Retinal pigment epithelial cell (primary cell): ENCODE measurements around the gene IFIT5.

Source experiments
- DNase-seq: peaks from one replicate; pipeline ENCODE4 v3.0.0-alpha.2; 2010; ENCODE audit warnings: low read depth
- H3K4me3 ChIP-seq: 2 replicates; pipeline ENCODE4 v1.5.1; 2011; ENCODE audit warnings: mild to moderate bottlenecking, low read length, control low read depth, moderate library complexity
- TF ChIP-seq, protein P1 (sequence below): conservative IDR thresholded peaks from 2 replicates; pipeline ENCODE4 v1.5.1; 2011; ENCODE audit warnings: low read depth, low read length, control low read depth, inconsistent platforms

IFIT5 gene

DNA sequence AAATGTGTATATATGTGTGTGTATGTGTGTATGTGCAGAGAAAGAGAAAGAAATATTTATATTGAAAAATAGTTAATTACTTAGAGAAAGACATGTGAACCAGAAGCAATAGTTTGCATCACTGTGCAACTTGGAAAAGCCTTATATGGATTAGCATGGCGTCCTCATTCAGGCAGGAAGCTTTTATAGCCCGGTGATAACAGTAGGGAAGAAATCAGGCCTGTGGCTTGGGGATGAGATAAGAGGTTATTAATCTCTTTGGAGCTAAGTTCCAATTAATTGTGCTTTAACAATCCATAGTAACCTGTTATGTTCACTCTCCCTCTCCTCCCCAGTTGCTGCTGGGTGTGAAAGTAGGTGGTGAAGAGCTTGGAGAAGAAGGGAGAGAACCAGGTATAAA is 36.5 kb downstream of the IFIT5 start:
- TF ChIP-seq, protein P1, sequence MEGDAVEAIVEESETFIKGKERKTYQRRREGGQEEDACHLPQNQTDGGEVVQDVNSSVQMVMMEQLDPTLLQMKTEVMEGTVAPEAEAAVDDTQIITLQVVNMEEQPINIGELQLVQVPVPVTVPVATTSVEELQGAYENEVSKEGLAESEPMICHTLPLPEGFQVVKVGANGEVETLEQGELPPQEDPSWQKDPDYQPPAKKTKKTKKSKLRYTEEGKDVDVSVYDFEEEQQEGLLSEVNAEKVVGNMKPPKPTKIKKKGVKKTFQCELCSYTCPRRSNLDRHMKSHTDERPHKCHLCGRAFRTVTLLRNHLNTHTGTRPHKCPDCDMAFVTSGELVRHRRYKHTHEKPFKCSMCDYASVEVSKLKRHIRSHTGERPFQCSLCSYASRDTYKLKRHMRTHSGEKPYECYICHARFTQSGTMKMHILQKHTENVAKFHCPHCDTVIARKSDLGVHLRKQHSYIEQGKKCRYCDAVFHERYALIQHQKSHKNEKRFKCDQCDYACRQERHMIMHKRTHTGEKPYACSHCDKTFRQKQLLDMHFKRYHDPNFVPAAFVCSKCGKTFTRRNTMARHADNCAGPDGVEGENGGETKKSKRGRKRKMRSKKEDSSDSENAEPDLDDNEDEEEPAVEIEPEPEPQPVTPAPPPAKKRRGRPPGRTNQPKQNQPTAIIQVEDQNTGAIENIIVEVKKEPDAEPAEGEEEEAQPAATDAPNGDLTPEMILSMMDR = no peak
- no peak overlapping the region for H3K4me3 ChIP-seq
- DNase-seq = no peak

DNA sequence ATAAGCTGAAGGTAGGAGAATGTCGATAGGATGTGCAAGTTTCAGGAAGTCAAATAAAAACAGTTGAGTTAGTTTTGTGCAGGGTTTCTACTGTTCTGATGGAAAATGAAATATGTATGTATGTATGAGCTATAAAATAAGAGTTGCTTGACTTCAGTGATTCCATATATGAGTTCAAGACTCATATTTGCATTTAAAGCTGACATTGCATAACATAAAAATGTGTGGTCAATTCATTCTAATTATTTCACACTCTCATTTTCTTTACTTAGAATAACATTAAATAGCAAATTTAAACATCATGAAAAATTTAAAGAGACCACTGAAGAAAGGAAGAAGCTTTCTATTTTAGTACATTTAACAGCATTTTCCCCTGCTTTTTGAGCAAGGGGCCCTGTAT is 37.8 kb downstream of the IFIT5 start:
- no peak overlapping the region for H3K4me3 ChIP-seq
- TF ChIP-seq, protein P1 = no peak
- no peak for DNase-seq

DNA sequence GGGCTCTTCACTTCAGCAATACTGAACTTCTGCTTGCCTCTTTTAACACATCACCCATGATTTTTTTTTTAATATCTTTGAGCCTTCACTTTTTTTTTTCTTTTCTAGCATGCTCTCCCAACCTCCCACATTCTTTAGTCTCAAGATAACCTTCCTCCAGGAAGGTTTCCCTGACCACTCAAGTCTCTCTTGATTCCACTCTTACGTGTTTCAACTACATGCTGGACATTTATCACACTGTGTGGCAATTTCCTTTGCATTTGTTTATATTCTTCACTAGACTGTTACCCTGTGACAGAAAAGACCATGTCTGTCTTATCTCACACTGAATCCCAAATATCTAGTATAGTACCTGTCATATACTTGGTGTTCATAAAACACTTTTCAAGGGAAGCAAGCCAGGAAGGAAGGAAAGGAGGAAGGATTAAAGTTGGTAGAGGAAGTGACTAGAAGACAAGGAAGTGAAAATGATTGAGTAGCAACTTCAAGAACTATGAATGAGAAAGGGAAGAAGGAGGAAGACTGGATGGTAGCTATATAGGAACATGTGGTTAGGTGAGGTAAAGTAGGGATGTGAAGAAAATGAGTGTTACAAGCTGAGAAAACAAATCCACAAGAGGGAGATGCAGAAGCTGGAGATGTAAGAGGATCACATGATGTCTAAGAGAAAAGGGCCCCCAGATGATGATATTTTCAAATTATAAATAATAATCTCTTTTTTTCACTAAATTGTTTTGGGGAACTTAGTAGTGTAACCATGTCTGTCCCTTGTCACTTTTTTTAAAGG is 40.4 kb downstream of the IFIT5 start:
- H3K4me3 ChIP-seq = no peak overlapping the region
- TF ChIP-seq, protein P1 = no peak
- DNase-seq = no peak

DNA sequence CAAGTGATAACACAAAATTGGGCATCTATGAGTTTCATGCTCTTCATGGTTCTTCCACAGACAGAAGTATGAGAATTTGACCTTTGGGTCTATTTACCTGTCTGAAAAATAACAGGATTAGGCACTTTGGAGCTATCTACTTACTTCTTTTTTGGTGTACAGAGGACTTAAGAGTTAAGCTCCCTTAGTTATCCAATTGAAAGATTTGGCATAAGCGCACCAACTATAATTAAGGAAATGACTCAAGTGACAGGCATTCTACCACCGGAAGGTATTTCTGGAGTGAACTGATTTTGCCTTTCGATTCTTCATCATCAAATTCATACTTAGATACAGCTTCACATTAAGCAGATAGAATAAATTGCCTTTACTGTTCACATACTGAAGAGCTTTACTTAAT is 43.9 kb downstream of the IFIT5 start:
- TF ChIP-seq, protein P1 = no peak
- peak; percentile 81 for DNase-seq
- H3K4me3 ChIP-seq = no peak overlapping the region

DNA sequence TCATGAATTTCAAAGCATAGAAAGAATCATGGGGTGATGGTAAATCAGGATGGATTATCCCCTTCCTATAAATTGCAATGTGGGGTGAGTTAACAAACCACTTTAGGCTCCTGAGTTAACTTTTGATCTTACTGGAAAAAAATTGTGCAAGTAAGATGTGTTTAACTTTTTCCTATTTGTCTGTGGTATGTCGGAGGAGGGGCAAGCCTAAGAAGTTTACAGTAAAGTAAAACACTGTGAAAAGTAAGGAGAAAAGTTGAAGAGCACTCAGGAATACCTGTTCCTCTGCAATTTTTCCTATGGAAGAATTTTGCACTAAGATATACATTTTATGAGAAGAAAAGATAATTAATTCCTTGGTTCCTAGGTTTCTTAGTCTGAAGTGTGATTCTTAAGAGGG is 44.4 kb downstream of the IFIT5 start:
- TF ChIP-seq, protein P1 = no peak
- no peak for DNase-seq
- H3K4me3 ChIP-seq = no peak overlapping the region

DNA sequence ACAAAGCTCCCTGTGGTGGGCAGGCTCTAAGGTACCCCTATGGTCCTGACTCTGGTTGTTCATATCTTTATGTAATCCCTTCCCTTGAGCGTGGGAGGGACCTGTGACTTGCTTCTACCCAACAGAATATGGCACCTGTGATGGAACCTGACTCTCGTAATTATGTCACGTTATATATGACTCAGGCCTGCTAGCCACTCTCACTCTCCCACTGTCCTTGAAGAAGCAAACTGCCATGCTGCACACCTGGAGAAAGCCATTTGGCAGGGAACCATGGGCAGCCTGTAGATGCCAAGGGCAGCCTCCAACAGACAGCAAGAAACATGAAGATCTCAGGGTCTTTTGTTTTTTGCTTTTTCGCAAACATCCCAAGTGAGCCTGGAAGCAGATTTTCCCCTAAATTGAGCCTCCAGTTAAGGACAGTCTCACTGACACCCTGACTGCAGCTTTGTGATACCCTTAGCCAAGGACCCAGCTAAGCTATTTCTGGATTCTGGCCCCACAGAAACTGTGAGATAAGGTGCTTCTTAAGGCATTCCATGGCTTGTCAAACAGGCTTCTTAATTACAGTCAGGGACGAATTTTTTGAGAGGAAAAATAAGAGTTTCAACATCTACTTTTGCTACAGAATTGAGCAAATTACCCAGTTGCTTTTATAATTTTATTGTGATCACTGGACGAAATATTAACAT is 49.6 kb downstream of the IFIT5 start:
- TF ChIP-seq, protein P1 = no peak
- H3K4me3 ChIP-seq = no peak overlapping the region

DNA sequence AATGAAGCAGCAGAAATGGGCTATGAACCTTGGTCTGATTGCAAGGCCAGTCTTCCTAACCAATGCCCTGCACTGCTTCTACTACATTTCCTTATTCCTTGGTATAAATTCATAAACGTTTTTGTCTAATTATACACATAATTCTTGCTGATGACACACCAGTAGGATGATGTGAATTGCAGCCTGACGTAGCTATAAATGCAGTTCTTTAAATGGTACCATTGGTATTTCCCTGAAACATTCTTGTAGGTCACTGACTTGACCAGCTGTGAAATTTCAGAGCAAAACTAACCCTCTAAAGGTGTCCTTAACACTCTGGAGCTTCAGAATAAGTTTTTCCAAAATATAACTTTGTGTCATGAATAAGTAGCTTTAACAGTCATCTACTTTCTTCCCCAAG is 50.8 kb downstream of the IFIT5 start:
- no peak for DNase-seq
- TF ChIP-seq, protein P1 = no peak
- no peak overlapping the region for H3K4me3 ChIP-seq

More for the DNA sequence above, 49.6 kb downstream of the IFIT5 start:
- no peak for DNase-seq
